ENCODE results near the gene PDIK1L. TPM values are rescaled to one million over a fixed set of nuclear protein-coding genes. Genes with fewer than 3 reads are reported as not detected.
A peak's percentile ranks its signal among the peaks of the same experiment; 100 is the strongest.

PDIK1L gene
- total and polyA plus RNA-seq, 4 donors, result 3.2 to 9.2 (median 4.8) TPM

- H3K4me1 ChIP-seq (ENCODE audit: control insufficient read depth in 4 of 4, insufficient read depth in 4 of 4, low read length in 3 of 4), result peaks cover 7 to 19% (median 17%) of the 10 kb centered on the region in 4 donors
- H3K36me3 ChIP-seq (ENCODE audit: control insufficient read depth in 4 of 4, insufficient read depth in 3 of 4, low read depth in 1 of 4, low read length in 3 of 4), result peaks cover 0 to 7% (median 4%) of the 10 kb centered on the region in 4 donors
- WGBS, result 72% methylated on average over 8 of the region's 8 CpGs
- no peak overlapping the region for H3K9ac ChIP-seq (ENCODE audit: low read depth in 1 of 2, low read length in 2 of 2)
- TF ChIP-seq FOXA1 (IDR thresholded peaks at IDR 0.05) (no peak), JUND (IDR thresholded peaks at IDR 0.05) (no peak), GABPA (IDR thresholded peaks at IDR 0.05 in 1 of 2, conservative IDR thresholded peaks at IDR 0.05 in 1 of 2) (no peak), SP1 (IDR thresholded peaks at IDR 0.05) (no peak), FOXA2 (IDR thresholded peaks at IDR 0.05) (no peak), TAF1 (conservative IDR thresholded peaks at IDR 0.05) (no peak), ZBTB33 (IDR thresholded peaks at IDR 0.05) (no peak), HNF4G (IDR thresholded peaks at IDR 0.05) (no peak), NR2F2 (IDR thresholded peaks at IDR 0.05) (no peak)
- DNase-seq (ENCODE audit: low spot score), result no peak
- H3K4me3 ChIP-seq (ENCODE audit: low read depth in 1 of 3, low read length in 3 of 3), result no peak overlapping the region
- H3K27ac ChIP-seq (ENCODE audit: low read depth in 1 of 2, low read length in 2 of 2), result no peak overlapping the region
- no peaks in the 10 kb centered on the region for H3K27me3 ChIP-seq (ENCODE audit: control insufficient read depth in 4 of 4, insufficient read depth in 4 of 4, low read length in 3 of 4)
- H3K9me3 ChIP-seq (ENCODE audit: control insufficient read depth in 4 of 4, low read length in 3 of 4), result no peaks in the 10 kb centered on the region
Observed at GRCh38 chr1:26121854-26122773, 10.5 kb downstream of the PDIK1L start.

GRCh38 chr1:26122988-26123973 is 11.7 kb downstream of the PDIK1L start:
- no peaks in the 10 kb centered on the region for H3K9me3 ChIP-seq (ENCODE audit: control insufficient read depth in 4 of 4, low read length in 3 of 4)
- H3K9ac ChIP-seq (ENCODE audit: low read depth in 1 of 2, low read length in 2 of 2), result no peak overlapping the region
- H3K27me3 ChIP-seq (ENCODE audit: control insufficient read depth in 4 of 4, insufficient read depth in 4 of 4, low read length in 3 of 4), result no peaks in the 10 kb centered on the region
- H3K4me3 ChIP-seq (ENCODE audit: low read depth in 1 of 3, low read length in 3 of 3), result no peak overlapping the region
- no peak for TF ChIP-seq SP1 (IDR thresholded peaks at IDR 0.05)
- TF ChIP-seq YY1 (IDR thresholded peaks at IDR 0.05), result no peak
- no peak for DNase-seq (ENCODE audit: low spot score)
- WGBS, result 92% methylated on average over 7 of the region's 7 CpGs
- peaks cover 0 to 6% (median 3%) of the 10 kb centered on the region in 4 donors for H3K36me3 ChIP-seq (ENCODE audit: control insufficient read depth in 4 of 4, insufficient read depth in 3 of 4, low read depth in 1 of 4, low read length in 3 of 4)
- H3K27ac ChIP-seq (ENCODE audit: low read depth in 1 of 2, low read length in 2 of 2), result no peak overlapping the region
- H3K4me1 ChIP-seq (ENCODE audit: control insufficient read depth in 4 of 4, insufficient read depth in 4 of 4, low read length in 3 of 4), result peaks cover 7 to 19% (median 17%) of the 10 kb centered on the region in 4 donors

GRCh38 chr1:26124418-26125331 is 13.1 kb downstream of the PDIK1L start:
- 53% methylated on average over 4 of the region's 4 CpGs for WGBS
- Histone ChIP-seq H3K4me1 (ENCODE audit: control insufficient read depth in 4 of 4, insufficient read depth in 4 of 4, low read length in 3 of 4) (peaks cover 7 to 19% (median 17%) of the 10 kb centered on the region in 4 donors), H3K36me3 (ENCODE audit: control insufficient read depth in 4 of 4, insufficient read depth in 3 of 4, low read depth in 1 of 4, low read length in 3 of 4) (peaks cover 0 to 6% (median 0%) of the 10 kb centered on the region in 4 donors), H3K9me3 (ENCODE audit: control insufficient read depth in 4 of 4, low read length in 3 of 4) (no peaks in the 10 kb centered on the region), H3K27ac (ENCODE audit: low read depth in 1 of 2, low read length in 2 of 2) (peak overlapping the region in 1 of 2 donors; percentile 33), H3K4me3 (ENCODE audit: low read depth in 1 of 3, low read length in 3 of 3) (no peak overlapping the region), H3K27me3 (ENCODE audit: control insufficient read depth in 4 of 4, insufficient read depth in 4 of 4, low read length in 3 of 4) (no peaks in the 10 kb centered on the region), H3K9ac (ENCODE audit: low read depth in 1 of 2, low read length in 2 of 2) (no peak overlapping the region)
- DNase-seq (ENCODE audit: low spot score), result no peak
- no peak for TF ChIP-seq REST (IDR thresholded peaks at IDR 0.05)
- no peak for TF ChIP-seq ZBTB33 (IDR thresholded peaks at IDR 0.05)
- TF ChIP-seq CTCF (IDR thresholded peaks at IDR 0.05; ENCODE audit: low read depth, low read length, missing input control), result no peak
- TF ChIP-seq RAD21 (IDR thresholded peaks at IDR 0.05), result no peak

All from liver (tissue), 9 donors.